ENCODE measurements around the gene PRPF18.

GRCh38 chr10:13550802-13551201 lies 36.0 kb upstream of the PRPF18 start:
- TF ChIP-seq CTCF (IDR thresholded peaks at IDR 0.05; ENCODE audit: low read depth, low read length) (no peak), MAX (IDR thresholded peaks at IDR 0.05; ENCODE audit: low read depth, low read length) (no peak), POLR2A (IDR thresholded peaks at IDR 0.05; ENCODE audit: extremely low read depth, insufficient read length) (no peak)
